H1 (cell line): ENCODE results near the gene ARHGAP24. TPM values are rescaled to one million over a fixed set of nuclear protein-coding genes. Genes with fewer than 3 reads are reported as not detected.
"Not testable (repeated sequence)": the region's sequence is repeated elsewhere in the genome, so short reads cannot be mapped to it uniquely, and the experiment has no call there.

ENCODE experiments used
- CTCF ChIA-PET: fragments of 300-600 bp; sonication (Branson Sonifier 250); formaldehyde crosslinking; loops from one replicate; lab custom pipeline; 2021; ENCODE audit not compliant: partially characterized antibody; lab: Charles Lee
- POLR2A ChIA-PET: fragments of 300-600 bp; sonication (Branson Sonifier 250); formaldehyde crosslinking; loops from one replicate; lab custom pipeline; 2021; ENCODE audit warnings: inconsistent platforms; ENCODE audit not compliant: partially characterized antibody; lab: Charles Lee
- DNase-seq, 2 experiments: peaks; one replicate each; pipeline versions ENCODE4 v3.0.0 to v3.0.0-alpha.2; 2010 to 2022; ENCODE audit warnings: low spot score in 2 of 2, low read depth in 1 of 2, mixed read lengths in 1 of 2
- FAIRE-seq: peaks from 2 replicates; lab custom pipeline; 2011; peaks lifted over from hg19 to GRCh38; lab: Jason Lieb, UNC
- H2AFZ ChIP-seq: 2 replicates; pipeline ENCODE4 v1.8.1; 2012; ENCODE audit warnings: low read length, inconsistent platforms
- H2AK5ac ChIP-seq: 2 replicates; pipeline ENCODE4 v1.6.1; 2013; ENCODE audit warnings: low read depth, low read length
- H2BK120ac ChIP-seq: replicated peaks from 2 replicates; pipeline ENCODE3; 2013; ENCODE audit warnings: low read depth, low read length, inconsistent platforms
- H2BK12ac ChIP-seq: 2 replicates; pipeline ENCODE4 v1.6.1; 2013; ENCODE audit warnings: low read depth, low read length
- H2BK15ac ChIP-seq: 2 replicates; pipeline ENCODE4 v1.6.1; 2013; ENCODE audit warnings: low read length
- H2BK20ac ChIP-seq: 2 replicates; pipeline ENCODE4 v1.6.1; 2013; ENCODE audit warnings: low read length
- H2BK5ac ChIP-seq: 2 replicates; pipeline ENCODE4 v1.6.1; 2013; ENCODE audit warnings: low read depth, low read length
- H3K14ac ChIP-seq: 2 replicates; pipeline ENCODE4 v1.6.1; 2013; ENCODE audit warnings: inconsistent platforms; ENCODE audit not compliant: insufficient read length
- H3K18ac ChIP-seq: 2 replicates; pipeline ENCODE4 v1.6.1; 2013; ENCODE audit warnings: low read length; ENCODE audit errors: extremely low read depth
- H3K23ac ChIP-seq: 2 replicates; pipeline ENCODE4 v1.6.1; 2013; ENCODE audit warnings: inconsistent platforms; ENCODE audit not compliant: insufficient read length
- H3K23me2 ChIP-seq: 2 replicates; pipeline ENCODE4 v1.6.1; 2013; ENCODE audit warnings: low read depth, low read length
- H3K27ac ChIP-seq: 2 replicates; pipeline ENCODE4 v1.6.1; 2011; ENCODE audit warnings: low read depth, low read length, inconsistent platforms
- H3K27me3 ChIP-seq, 4 experiments: replicated peaks in 1 of 4; 1 replicate in 1 of 4; 2 replicates in 3 of 4; pipeline versions ENCODE4 v1.6.1 to v1.8.1; 2011 to 2013; ENCODE audit warnings: low read length in 3 of 4, mild to moderate bottlenecking in 3 of 4, inconsistent platforms in 2 of 4, mixed read lengths in 2 of 4, moderate library complexity in 1 of 4; ENCODE audit not compliant: control insufficient read depth in 3 of 4, insufficient read depth in 3 of 4; ENCODE audit errors: extremely low read depth in 1 of 4
- H3K36me3 ChIP-seq, 4 experiments: 2 replicates each; pipeline versions ENCODE4 v1.6.1 to v1.8.1; 2011 to 2013; ENCODE audit warnings: mild to moderate bottlenecking in 4 of 4, low read length in 3 of 4, moderate library complexity in 2 of 4, control low read depth in 1 of 4, inconsistent platforms in 1 of 4; ENCODE audit not compliant: insufficient read depth in 4 of 4, control insufficient read depth in 2 of 4
- H3K4ac ChIP-seq: replicated peaks from 2 replicates; pipeline ENCODE3; 2013; ENCODE audit warnings: low read length, low read depth, mixed read lengths, inconsistent platforms; ENCODE audit not compliant: insufficient read length
- H3K4me1 ChIP-seq, 4 experiments: replicated peaks in 1 of 4; 1 replicate in 1 of 4; 2 replicates in 3 of 4; pipeline versions ENCODE4 v1.6.1 to v1.8.1; 2011 to 2013; ENCODE audit warnings: low read length in 3 of 4, inconsistent platforms in 2 of 4, mixed read lengths in 1 of 4; ENCODE audit not compliant: insufficient read depth in 4 of 4, control insufficient read depth in 3 of 4
- H3K4me2 ChIP-seq, 2 experiments: 2 replicates each; pipeline versions ENCODE4 v1.6.1 to v1.8.1; 2011 to 2013; ENCODE audit warnings: low read depth in 2 of 2, low read length in 2 of 2, control low read depth in 1 of 2, inconsistent platforms in 1 of 2, mild to moderate bottlenecking in 1 of 2; ENCODE audit not compliant: insufficient read depth in 1 of 2
- H3K4me3 ChIP-seq, 4 experiments: fragments of 200-600, 300-600 bp in 1 of 4; sonication (generic), shearing (Covaris generic), sonication (Bioruptor Twin) in 1 of 4; 2 replicates each; pipeline versions ENCODE4 v1.5.1 to v1.8.1; 2011 to 2016; ENCODE audit warnings: low read length in 4 of 4, low read depth in 3 of 4, control low read depth in 2 of 4, inconsistent platforms in 2 of 4, mild to moderate bottlenecking in 2 of 4, mixed read lengths in 1 of 4, moderate library complexity in 1 of 4; ENCODE audit not compliant: insufficient read depth in 2 of 4; ENCODE audit errors: extremely low read depth in 1 of 4
- H3K56ac ChIP-seq: replicated peaks from 2 replicates; pipeline ENCODE3; 2013; ENCODE audit warnings: low read depth, mild to moderate bottlenecking, mixed read lengths, low read length, inconsistent platforms; ENCODE audit not compliant: insufficient read length
- H3K79me1 ChIP-seq: 2 replicates; pipeline ENCODE4 v1.6.1; 2013; ENCODE audit warnings: low read depth, low read length, control low read depth
- H3K79me2 ChIP-seq, 2 experiments: 2 replicates each; pipeline versions ENCODE4 v1.6.1 to v1.8.1; 2012 to 2013; ENCODE audit warnings: low read length in 2 of 2, mild to moderate bottlenecking in 2 of 2, inconsistent platforms in 1 of 2; ENCODE audit not compliant: insufficient read depth in 2 of 2, control insufficient read depth in 1 of 2
- H3K9ac ChIP-seq, 4 experiments: replicated peaks in 1 of 4; 1 replicate in 1 of 4; 2 replicates in 3 of 4; pipeline versions ENCODE4 v1.6.1 to v1.8.1; 2011 to 2013; ENCODE audit warnings: low read depth in 3 of 4, low read length in 3 of 4, control low read depth in 2 of 4, mild to moderate bottlenecking in 2 of 4, moderate library complexity in 2 of 4, inconsistent platforms in 1 of 4; ENCODE audit errors: extremely low read depth in 1 of 4
- H3K9me3 ChIP-seq, 2 experiments: 2 replicates each; pipeline versions ENCODE4 v1.6.1 to v1.8.1; 2012 to 2013; ENCODE audit warnings: mild to moderate bottlenecking in 2 of 2, moderate library complexity in 2 of 2, control low read depth in 1 of 2, inconsistent platforms in 1 of 2, low read depth in 1 of 2, low read length in 1 of 2, mixed read lengths in 1 of 2; ENCODE audit not compliant: insufficient read depth in 2 of 2
- H4K20me1 ChIP-seq, 2 experiments: replicated peaks in 1 of 2; 2 replicates each; pipeline versions ENCODE3 to v1.8.1; 2011 to 2013; ENCODE audit warnings: inconsistent platforms in 2 of 2, low read length in 2 of 2, mild to moderate bottlenecking in 1 of 2; ENCODE audit not compliant: insufficient read depth in 2 of 2, control insufficient read depth in 1 of 2
- H4K5ac ChIP-seq: 2 replicates; pipeline ENCODE4 v1.6.1; 2013; ENCODE audit warnings: low read length, low read depth, mixed read lengths, inconsistent platforms; ENCODE audit not compliant: insufficient read length
- H4K8ac ChIP-seq: 2 replicates; pipeline ENCODE4 v1.8.0; 2013; ENCODE audit warnings: mild to moderate bottlenecking, moderate library complexity, low read length, inconsistent platforms; ENCODE audit not compliant: insufficient read depth; ENCODE audit errors: extremely low read depth
- H4K91ac ChIP-seq: replicated peaks from 2 replicates; pipeline ENCODE3; 2013; ENCODE audit warnings: low read length, mixed read lengths, inconsistent platforms; ENCODE audit not compliant: insufficient read length
- WGBS, 2 experiments: shearing (Covaris generic) in 1 of 2; methylation state at CpG; one replicate each; pipeline versions ENCODE4 v1.1.6 to v1.1.7; 2013 to 2015; ENCODE audit warnings: low lambda C conversion rate in 2 of 2, mixed read lengths in 2 of 2, inconsistent platforms in 1 of 2, low coverage in 1 of 2, missing lambda C conversion rate in 1 of 2; ENCODE audit not compliant: insufficient replicate concordance in 2 of 2, insufficient coverage in 1 of 2, insufficient read length in 1 of 2; ENCODE audit errors: extremely low coverage in 1 of 2, missing lambda C conversion rate in 1 of 2; 5-methylcytosine and 5-hydroxymethylcytosine counted together
- polyA plus RNA-seq, 7 experiments: library from polyadenylated mRNA; depleted of rRNA in 3 of 7; stranded (reverse) in 5 of 7; unstranded in 2 of 7; fragments of >200 nt in 5 of 7; fragments of 200-250 nt in 2 of 7; gene quantifications; 1 replicate in 5 of 7; 2 replicates in 1 of 7; 4 replicates in 1 of 7; pipeline versions ENCODE4 v1.2.1 to v1.2.3, GENCODE V29; 2011 to 2013; ENCODE audit warnings: missing spikeins in 2 of 7, mixed read lengths in 2 of 7
- total RNA-seq: library from RNA; stranded (reverse); fragmentation: NEBNext Ultra II Directional; extraction: Animal tissue kit (Norgen Biotek cat#: 25700); gene quantifications from 2 replicates; pipeline ENCODE4 v1.2.1, GENCODE V29; 2021

ARHGAP24 gene
- total and polyA plus RNA-seq, 2 of the 8 experiments (the other 6 are each of a cell fraction or from before 2014, with no cell fraction given): 0.08 to 0.50 TPM

DNA sequence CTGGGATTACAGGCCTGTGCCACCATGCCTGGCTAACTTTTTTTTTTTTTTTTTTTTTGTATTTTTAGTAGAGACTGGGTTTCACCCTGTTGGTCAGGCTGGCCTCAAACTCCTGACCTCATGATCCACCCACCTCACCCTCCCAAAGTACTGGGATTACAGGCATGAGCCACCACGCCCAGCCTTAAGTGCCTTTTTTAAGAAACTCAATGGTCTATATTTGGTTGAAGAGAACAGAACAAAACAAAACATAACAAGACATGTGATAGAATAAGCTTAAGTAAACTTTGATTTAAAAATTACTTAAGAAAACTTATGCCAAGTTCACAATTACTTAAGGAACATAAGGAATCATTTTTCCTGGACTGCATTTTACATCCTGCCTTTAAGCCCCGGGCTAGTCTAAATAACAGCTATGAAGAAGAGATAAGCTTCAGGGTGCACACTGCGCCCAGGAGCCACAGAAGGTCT, 365.1 kb downstream of the ARHGAP24 start:
- not testable (repeated sequence) for H2BK12ac ChIP-seq, H2BK20ac ChIP-seq, H2AFZ ChIP-seq, H2AK5ac ChIP-seq, H3K4ac ChIP-seq, H3K4me2 ChIP-seq, H3K56ac ChIP-seq, H2BK120ac ChIP-seq, H3K27me3 ChIP-seq, H3K18ac ChIP-seq, H3K4me1 ChIP-seq, H3K9ac ChIP-seq, H2BK5ac ChIP-seq, H3K79me1 ChIP-seq, H3K14ac ChIP-seq, H4K91ac ChIP-seq, H3K36me3 ChIP-seq, H3K79me2 ChIP-seq, H3K9me3 ChIP-seq, H3K27ac ChIP-seq, H3K23me2 ChIP-seq, H3K23ac ChIP-seq, H4K8ac ChIP-seq, H2BK15ac ChIP-seq, H3K4me3 ChIP-seq, DNase-seq, H4K5ac ChIP-seq, H4K20me1 ChIP-seq, FAIRE-seq
- POLR2A ChIA-PET: interaction anchor here (1.3 kb wide), 1 partner anchor 13 kb away, joined by 3 read pairs; no protein-coding TSS in a partner anchor
- CTCF ChIA-PET: interaction anchor here (2.8 kb wide), 1 partner anchor 43 kb away, joined by 17 read pairs; no protein-coding TSS in a partner anchor
- 94% methylated on average over 3 of the region's 3 CpGs; no CpG with 5 or more reads in 1 of the 2 experiments for WGBS, 2 experiments
